Effector memory CD8-positive, alpha-beta T cell (primary cell): ENCODE measurements around the gene ATP8B4.

Experiments
- ATAC-seq: fragments of 150-1000 bp; cut with Tn5 transposase; replicated peaks from 2 replicates; pipeline ENCODE4 v1.10.0; 2021; ENCODE audit warnings: mild to moderate bottlenecking, moderate library complexity
- DNase-seq, 3 experiments: peaks; one replicate each; pipeline ENCODE4 v3.0.0; 2021
- H3K27ac Mint-ChIP-seq, 2 donors: one replicate each; pipeline ENCODE4 v1.8.0; 2022; ENCODE audit warnings: mild to moderate bottlenecking in 2 of 2, mixed read lengths in 2 of 2, moderate library complexity in 2 of 2
- H3K27me3 Mint-ChIP-seq, 2 donors: one replicate each; pipeline ENCODE4 v1.8.0; 2022; ENCODE audit warnings: mixed read lengths in 2 of 2
- H3K36me3 Mint-ChIP-seq: one replicate; pipeline ENCODE4 v1.8.0; 2022; ENCODE audit warnings: mild to moderate bottlenecking, moderate library complexity, mixed read lengths; ENCODE audit not compliant: insufficient read depth
- H3K4me1 Mint-ChIP-seq, 2 donors: one replicate each; pipeline ENCODE4 v1.8.0; 2022; ENCODE audit warnings: low read depth in 2 of 2, mixed read lengths in 2 of 2
- H3K4me3 Mint-ChIP-seq, 2 donors: one replicate each; pipeline ENCODE4 v1.8.0; 2022; ENCODE audit warnings: mild to moderate bottlenecking in 2 of 2, mixed read lengths in 2 of 2, moderate library complexity in 2 of 2
- H3K9me3 Mint-ChIP-seq, 2 donors: one replicate each; pipeline ENCODE4 v1.8.0; 2022; ENCODE audit warnings: mixed read lengths in 2 of 2

The ATP8B4 gene

GRCh38 chr15:49857496-49858475, 261.2 kb downstream of the ATP8B4 start:
- Mint-ChIP-seq H3K27me3 (no peaks in the 10 kb centered on the region), H3K4me1 (no peaks in the 10 kb centered on the region), H3K4me3 (no peak overlapping the region), H3K36me3 (no peaks in the 10 kb centered on the region), H3K27ac (no peak overlapping the region), H3K9me3 (no peaks in the 10 kb centered on the region)
- no peak for DNase-seq
- ATAC-seq, result no peak

DNA sequence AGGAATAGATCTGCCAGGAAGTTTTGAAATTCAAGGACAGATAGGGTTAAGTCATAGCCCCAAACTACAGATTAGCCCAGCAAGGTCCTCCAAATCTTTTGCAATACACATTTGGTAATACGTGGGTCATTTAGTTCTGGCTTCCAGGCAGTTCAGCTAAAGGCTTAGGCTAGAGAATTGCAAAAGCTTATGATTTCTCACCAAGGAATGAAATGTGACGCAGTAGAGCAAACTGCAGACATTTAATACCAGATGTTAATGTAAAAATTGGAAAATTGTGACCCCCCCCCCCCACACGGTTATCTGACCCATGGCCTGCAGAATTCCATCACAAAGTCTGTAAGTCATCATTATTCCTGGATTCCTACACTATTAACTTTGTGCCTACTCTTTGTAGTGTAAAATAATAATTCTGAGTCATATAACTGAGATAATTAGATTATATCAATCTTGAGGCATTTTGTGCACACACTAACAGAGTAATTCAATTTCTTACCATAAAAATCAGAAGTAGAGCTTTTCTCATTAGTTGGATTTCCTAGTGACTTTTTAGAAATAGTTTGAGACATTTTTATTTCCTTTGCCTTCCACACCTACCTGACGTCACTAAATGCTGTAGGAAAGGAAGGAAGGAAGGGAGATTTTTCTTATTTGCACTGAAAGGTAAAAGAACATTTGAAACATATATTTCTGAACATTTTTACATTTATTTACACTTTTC, 263.0 kb downstream of the ATP8B4 start:
- no peak overlapping the region for H3K4me3 Mint-ChIP-seq
- ATAC-seq, result no peak
- no peaks in the 10 kb centered on the region for H3K36me3 Mint-ChIP-seq
- H3K27me3 Mint-ChIP-seq, result no peaks in the 10 kb centered on the region
- H3K9me3 Mint-ChIP-seq, result no peaks in the 10 kb centered on the region
- H3K27ac Mint-ChIP-seq, result no peak overlapping the region
- no peak for DNase-seq
- no peaks in the 10 kb centered on the region for H3K4me1 Mint-ChIP-seq

GRCh38 chr15:49852756-49853155, 266.3 kb downstream of the ATP8B4 start:
- Mint-ChIP-seq H3K4me3 (no peak overlapping the region), H3K4me1 (no peaks in the 10 kb centered on the region), H3K27ac (no peak overlapping the region), H3K27me3 (no peaks in the 10 kb centered on the region), H3K36me3 (no peaks in the 10 kb centered on the region), H3K9me3 (no peaks in the 10 kb centered on the region)
- DNase-seq (no peak), ATAC-seq (no peak)

DNA sequence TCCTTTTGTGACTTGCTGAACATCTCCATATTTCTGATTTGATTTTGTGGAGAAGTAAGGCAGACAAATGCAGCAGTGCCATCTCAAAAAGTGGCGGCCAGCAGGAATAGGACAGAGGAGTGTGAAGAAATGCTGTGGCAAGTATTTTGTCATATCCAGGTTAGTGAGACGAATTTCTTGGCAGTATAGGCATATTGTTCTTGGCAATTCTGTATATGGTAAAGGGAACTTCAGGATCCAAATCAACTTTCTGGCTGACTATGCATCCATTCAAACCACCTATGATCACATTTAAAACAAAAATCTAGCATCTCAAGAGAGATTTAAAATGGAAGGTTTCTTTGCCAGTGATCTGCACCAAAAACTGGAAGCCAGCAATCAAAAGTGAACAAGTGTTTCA, 270.2 kb downstream of the ATP8B4 start:
- no peak for ATAC-seq

DNA sequence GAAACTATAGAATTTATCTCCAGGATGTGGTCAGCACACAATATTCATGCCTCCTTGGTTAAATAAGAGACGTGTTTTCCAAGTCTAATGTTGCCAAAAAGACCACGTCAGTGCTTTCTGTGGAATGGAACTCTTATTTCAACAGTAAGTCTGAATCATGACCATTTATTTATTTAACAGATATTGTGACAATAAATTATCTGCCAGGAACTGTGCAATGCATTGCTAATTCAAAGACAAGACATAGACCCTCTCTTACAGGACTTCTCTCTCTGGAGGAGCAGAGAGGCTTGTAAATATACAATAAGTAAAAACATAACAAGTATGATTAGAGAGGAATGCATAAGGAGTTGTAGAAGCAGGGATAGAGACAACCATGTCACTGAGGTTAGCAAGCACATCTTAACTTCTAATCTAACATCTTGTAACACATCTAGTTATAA, 270.7 kb downstream of the ATP8B4 start:
- no peak overlapping the region for H3K27ac Mint-ChIP-seq
- H3K4me1 Mint-ChIP-seq, result no peaks in the 10 kb centered on the region
- ATAC-seq (no peak), DNase-seq (no peak)
- peaks cover 2% of the 10 kb centered on the region for H3K36me3 Mint-ChIP-seq
- H3K27me3 Mint-ChIP-seq, result peaks cover 0 to under 1% of the 10 kb centered on the region in 2 donors
- H3K9me3 Mint-ChIP-seq, result no peaks in the 10 kb centered on the region
- H3K4me3 Mint-ChIP-seq, result no peak overlapping the region

More for the DNA sequence above, 270.2 kb downstream of the ATP8B4 start:
- Mint-ChIP-seq H3K36me3 (peaks cover 2% of the 10 kb centered on the region), H3K27ac (no peak overlapping the region), H3K4me3 (no peak overlapping the region), H3K27me3 (no peaks in the 10 kb centered on the region), H3K9me3 (no peaks in the 10 kb centered on the region), H3K4me1 (no peaks in the 10 kb centered on the region)
- DNase-seq, result no peak

DNA sequence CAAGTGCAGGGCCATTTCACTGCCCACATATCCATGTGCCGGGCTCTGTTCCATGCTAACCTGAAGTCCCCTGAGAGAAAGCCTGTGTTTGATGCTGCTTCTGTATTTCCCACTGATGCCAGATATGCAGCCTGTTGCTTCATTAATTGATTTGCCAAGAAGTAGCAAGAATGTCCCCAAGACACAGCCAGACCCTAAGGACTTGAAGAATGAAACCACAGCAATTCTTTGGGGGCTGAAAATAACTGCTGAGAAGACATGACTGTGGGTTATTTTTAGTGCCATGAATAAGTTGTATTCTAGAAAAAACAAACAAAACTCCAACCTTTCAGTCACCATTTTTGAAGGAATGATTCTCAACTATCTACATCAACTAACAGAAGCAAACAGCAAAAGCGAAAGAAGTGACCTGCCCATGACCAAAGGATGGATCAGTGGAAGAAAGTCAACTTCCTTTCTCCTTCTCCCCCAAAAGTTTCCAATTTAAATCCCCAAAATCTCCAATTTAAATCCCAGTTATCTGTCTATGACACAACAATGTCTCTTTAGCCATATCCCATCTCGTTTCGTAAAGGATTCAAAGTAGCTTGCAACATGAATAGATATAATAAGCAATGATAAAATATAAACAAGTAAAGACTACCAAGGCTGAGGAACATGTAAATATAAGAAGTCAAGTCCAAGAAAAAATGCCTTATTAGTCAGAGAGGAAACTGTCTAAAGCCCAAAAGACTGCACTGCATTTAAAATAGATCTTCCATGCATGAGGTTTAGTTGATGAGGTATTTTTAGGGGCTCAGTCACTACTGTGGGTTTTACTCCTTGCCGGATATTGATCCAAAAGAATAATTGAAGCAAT, 271.4 kb downstream of the ATP8B4 start:
- DNase-seq (no peak), ATAC-seq (no peak)
- Mint-ChIP-seq H3K4me1 (no peaks in the 10 kb centered on the region), H3K4me3 (no peak overlapping the region), H3K27me3 (peaks cover 0 to 7% of the 10 kb centered on the region in 2 donors), H3K36me3 (peaks cover 2% of the 10 kb centered on the region), H3K9me3 (no peaks in the 10 kb centered on the region), H3K27ac (no peak overlapping the region)

DNA sequence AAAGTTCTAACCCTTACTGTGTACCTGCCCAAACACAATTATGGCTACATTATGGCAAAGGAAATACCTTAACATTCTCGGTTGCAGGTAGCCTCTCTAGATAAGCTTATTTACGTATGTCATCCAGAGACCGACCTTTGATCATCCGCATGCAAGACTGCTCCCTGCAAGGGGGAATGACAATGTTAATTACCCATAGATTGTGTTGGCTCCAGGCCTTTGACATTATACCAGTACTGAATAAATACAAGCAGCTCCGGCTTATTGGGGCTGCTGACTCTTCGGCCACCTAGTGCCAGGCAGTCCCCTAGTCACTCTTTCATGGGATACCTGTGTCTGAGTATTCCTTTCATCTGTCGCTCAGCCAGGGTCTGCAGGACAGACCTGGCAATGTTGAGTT, 274.6 kb downstream of the ATP8B4 start:
- no peaks in the 10 kb centered on the region for H3K9me3 Mint-ChIP-seq
- peaks cover 0 to 9% of the 10 kb centered on the region in 2 donors for H3K27me3 Mint-ChIP-seq
- no peak for DNase-seq
- no peaks in the 10 kb centered on the region for H3K4me1 Mint-ChIP-seq
- no peak for ATAC-seq
- peaks cover 2% of the 10 kb centered on the region for H3K36me3 Mint-ChIP-seq
- no peak overlapping the region for H3K4me3 Mint-ChIP-seq
- H3K27ac Mint-ChIP-seq, result no peak overlapping the region

- H3K4me1 Mint-ChIP-seq, result no peaks in the 10 kb centered on the region
- H3K4me3 Mint-ChIP-seq, result no peak overlapping the region
- peaks cover 0 to 9% of the 10 kb centered on the region in 2 donors for H3K27me3 Mint-ChIP-seq
- H3K9me3 Mint-ChIP-seq, result no peaks in the 10 kb centered on the region
- peaks cover 2% of the 10 kb centered on the region for H3K36me3 Mint-ChIP-seq
- no peak overlapping the region for H3K27ac Mint-ChIP-seq
- DNase-seq (no peak), ATAC-seq (no peak)
Measured at GRCh38 chr15:49843725-49844124, 275.3 kb downstream of the ATP8B4 start.

- Mint-ChIP-seq H3K4me3 (no peak overlapping the region), H3K27ac (no peak overlapping the region), H3K27me3 (peaks cover 0 to 9% of the 10 kb centered on the region in 2 donors), H3K4me1 (no peaks in the 10 kb centered on the region), H3K36me3 (peaks cover 2% of the 10 kb centered on the region), H3K9me3 (peaks cover 0 to 8% of the 10 kb centered on the region in 2 donors)
- ATAC-seq, result no peak
- no peak for DNase-seq
Measured at GRCh38 chr15:49842031-49842730, 276.9 kb downstream of the ATP8B4 start.

GRCh38 chr15:49832511-49832910, 286.5 kb downstream of the ATP8B4 start:
- no peak overlapping the region for H3K4me3 Mint-ChIP-seq
- H3K36me3 Mint-ChIP-seq, result no peaks in the 10 kb centered on the region
- no peak overlapping the region for H3K27ac Mint-ChIP-seq
- no peak for ATAC-seq
- peaks cover 0 to 2% of the 10 kb centered on the region in 2 donors for H3K9me3 Mint-ChIP-seq
- DNase-seq, result no peak
- peaks cover 0 to 8% of the 10 kb centered on the region in 2 donors for H3K27me3 Mint-ChIP-seq
- no peaks in the 10 kb centered on the region for H3K4me1 Mint-ChIP-seq

DNA sequence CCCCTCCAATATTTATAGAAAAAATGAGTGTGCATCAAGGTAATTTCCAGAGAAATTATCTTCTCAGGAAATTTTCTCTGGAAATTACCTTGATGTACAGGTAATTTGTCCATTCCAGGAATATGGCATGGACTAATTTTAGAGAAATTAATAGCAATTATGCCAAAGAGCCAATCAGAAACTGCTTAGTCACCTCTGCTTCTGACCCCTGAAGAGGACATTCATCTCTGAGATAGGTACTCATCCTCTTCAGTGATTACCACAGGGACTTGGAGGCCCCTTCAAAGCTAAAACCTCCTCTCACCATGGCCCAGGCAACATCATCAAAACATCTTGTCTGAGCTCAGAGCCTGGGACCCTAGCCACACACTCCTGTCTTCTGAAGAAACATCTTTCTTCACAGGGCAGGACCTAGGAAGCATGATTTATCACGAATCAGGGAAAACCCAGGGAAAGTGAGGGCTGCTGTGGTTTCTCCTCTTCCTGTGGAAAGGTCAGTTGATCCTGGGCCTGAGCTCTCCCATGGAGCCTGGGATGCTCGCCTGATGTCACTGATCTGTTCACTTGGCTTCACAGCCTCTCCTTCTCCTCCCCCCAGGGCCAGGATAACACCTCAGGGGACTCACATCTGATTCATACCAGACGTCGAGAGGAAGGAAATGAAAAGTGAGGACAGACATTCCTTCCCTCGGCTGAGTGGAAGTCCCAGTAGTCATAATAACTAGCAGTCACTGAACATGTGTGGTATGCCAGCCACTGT, 287.6 kb downstream of the ATP8B4 start:
- Mint-ChIP-seq H3K27me3 (peaks cover 0 to 7% of the 10 kb centered on the region in 2 donors), H3K27ac (no peak overlapping the region), H3K4me3 (no peak overlapping the region), H3K9me3 (no peaks in the 10 kb centered on the region), H3K36me3 (no peaks in the 10 kb centered on the region), H3K4me1 (no peaks in the 10 kb centered on the region)
- ATAC-seq, result no peak
- DNase-seq, result no peak

DNA sequence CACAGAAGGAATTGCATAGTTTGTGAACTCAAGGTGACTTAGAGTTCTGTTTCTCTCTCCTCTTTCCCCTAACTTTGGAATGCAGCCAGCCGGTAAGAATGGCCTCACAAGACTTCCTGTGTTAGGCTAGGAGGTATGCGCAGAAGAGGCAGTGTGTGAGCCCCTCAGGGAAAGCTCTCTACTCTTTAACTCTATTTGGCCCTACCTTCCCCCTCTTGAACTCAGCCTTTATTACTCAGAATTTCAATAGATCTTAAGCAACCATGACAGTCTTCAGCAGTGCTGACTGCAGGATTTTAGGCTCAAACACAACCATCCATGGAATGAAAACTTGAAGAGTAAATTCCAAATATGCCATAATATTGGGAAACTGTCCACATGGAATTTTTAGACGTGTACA, 288.6 kb downstream of the ATP8B4 start:
- DNase-seq, result no peak
- Mint-ChIP-seq H3K9me3 (no peaks in the 10 kb centered on the region), H3K4me3 (no peak overlapping the region), H3K27ac (no peak overlapping the region), H3K27me3 (no peaks in the 10 kb centered on the region), H3K4me1 (no peaks in the 10 kb centered on the region), H3K36me3 (no peaks in the 10 kb centered on the region)
- no peak for ATAC-seq
